GM06990 (cell line): ENCODE data around the gene SARM1.

ENCODE experiments used
- DNase-seq: peaks from one replicate; pipeline ENCODE4 v3.0.0-alpha.2; 2011; ENCODE audit not compliant: insufficient read length; ENCODE audit errors: extremely low read depth
- H3K27me3 ChIP-seq: replicated peaks from 2 replicates; pipeline ENCODE4 v1.6.0; 2011; ENCODE audit warnings: low read length; ENCODE audit not compliant: control insufficient read depth, insufficient read depth
- H3K36me3 ChIP-seq: 2 replicates; pipeline ENCODE4 v1.5.1; 2011; ENCODE audit warnings: low read length; ENCODE audit not compliant: control insufficient read depth, insufficient read depth
- H3K4me3 ChIP-seq: replicated peaks from 2 replicates; pipeline ENCODE4 v1.5.1; 2011; ENCODE audit warnings: low read depth, mild to moderate bottlenecking, control low read depth, low read length
- CTCF ChIP-seq: IDR thresholded peaks from 2 replicates; pipeline ENCODE4 v1.5.1; 2011; ENCODE audit warnings: low read length, control low read depth, mild to moderate bottlenecking, inconsistent platforms; ENCODE audit not compliant: insufficient read depth, poor library complexity, severe bottlenecking

Gene SARM1

GRCh38 chr17:28412099-28412498 lies 40.6 kb downstream of the SARM1 start:
- H3K4me3 ChIP-seq: no peak overlapping the region
- no peaks in the 10 kb centered on the region for H3K36me3 ChIP-seq
- no peak for DNase-seq
- no peak for TF ChIP-seq CTCF
- no peaks in the 10 kb centered on the region for H3K27me3 ChIP-seq

- TF ChIP-seq CTCF: no peak
These were observed 42.3 kb downstream of the SARM1 start for GRCh38 chr17:28413804-28414203.

GRCh38 chr17:28415886-28416285 lies 44.4 kb downstream of the SARM1 start:
- Histone ChIP-seq H3K36me3 (no peaks in the 10 kb centered on the region), H3K27me3 (no peaks in the 10 kb centered on the region), H3K4me3 (no peak overlapping the region)
- no peak for TF ChIP-seq CTCF
- DNase-seq: no peak

More at GRCh38 chr17:28413804-28414203, 42.3 kb downstream of the SARM1 start:
- no peak for DNase-seq
- Histone ChIP-seq H3K27me3 (no peaks in the 10 kb centered on the region), H3K36me3 (no peaks in the 10 kb centered on the region), H3K4me3 (no peak overlapping the region)

- no peak overlapping the region for H3K4me3 ChIP-seq
- DNase-seq: no peak
- peak; percentile 90 for TF ChIP-seq CTCF
- H3K27me3 ChIP-seq: no peaks in the 10 kb centered on the region
- H3K36me3 ChIP-seq: no peaks in the 10 kb centered on the region
These were observed 45.3 kb downstream of the SARM1 start for GRCh38 chr17:28416703-28417311.

- H3K27me3 ChIP-seq: no peaks in the 10 kb centered on the region
- TF ChIP-seq CTCF: no peak
- no peak overlapping the region for H3K4me3 ChIP-seq
- no peaks in the 10 kb centered on the region for H3K36me3 ChIP-seq
- no peak for DNase-seq
These were observed 50.4 kb downstream of the SARM1 start for GRCh38 chr17:28421787-28422305.
